ENCODE measurements around the gene SEC61B. TPM values are rescaled to one million over a fixed set of nuclear protein-coding genes. Genes with fewer than 3 reads are reported as not detected.
A peak's percentile ranks its signal among the peaks of the same experiment; 100 is the strongest.

Gene SEC61B
- total and polyA plus RNA-seq, 5 donors = 46.4 to 103 (median 52.1) TPM

GRCh38 chr9:99238331-99238730 is 16.2 kb downstream of the SEC61B start:
- H3K27ac ChIP-seq (ENCODE audit: low read length) = no peak overlapping the region
- H3K9me3 ChIP-seq (ENCODE audit: control insufficient read depth, low read length) = no peaks in the 10 kb centered on the region
- DNase-seq (no peak), ATAC-seq (no peak)
- intact Hi-C loops (cut with DNase I) = no loop called here
- H3K4me1 ChIP-seq (ENCODE audit: control insufficient read depth, insufficient read depth, low read length) = peaks cover 7% of the 10 kb centered on the region
- no peaks in the 10 kb centered on the region for H3K27me3 ChIP-seq (ENCODE audit: control insufficient read depth, insufficient read depth)
- no peak overlapping the region for H3K4me3 ChIP-seq (ENCODE audit: low read length)

- ATAC-seq = peak; percentile 40
- H3K27ac ChIP-seq (ENCODE audit: low read length) = no peak overlapping the region
- H3K4me1 ChIP-seq (ENCODE audit: control insufficient read depth, insufficient read depth, low read length) = peaks cover 7% of the 10 kb centered on the region
- H3K9me3 ChIP-seq (ENCODE audit: control insufficient read depth, low read length) = no peaks in the 10 kb centered on the region
- no peaks in the 10 kb centered on the region for H3K27me3 ChIP-seq (ENCODE audit: control insufficient read depth, insufficient read depth)
- WGBS = 57% methylated on average over 6 of the region's 6 CpGs
- no peak overlapping the region for H3K4me3 ChIP-seq (ENCODE audit: low read length)
- DNase-seq = no peak
- intact Hi-C loops (cut with DNase I) = no loop called here
Observed at GRCh38 chr9:99239341-99240060, 17.4 kb downstream of the SEC61B start.

DNA sequence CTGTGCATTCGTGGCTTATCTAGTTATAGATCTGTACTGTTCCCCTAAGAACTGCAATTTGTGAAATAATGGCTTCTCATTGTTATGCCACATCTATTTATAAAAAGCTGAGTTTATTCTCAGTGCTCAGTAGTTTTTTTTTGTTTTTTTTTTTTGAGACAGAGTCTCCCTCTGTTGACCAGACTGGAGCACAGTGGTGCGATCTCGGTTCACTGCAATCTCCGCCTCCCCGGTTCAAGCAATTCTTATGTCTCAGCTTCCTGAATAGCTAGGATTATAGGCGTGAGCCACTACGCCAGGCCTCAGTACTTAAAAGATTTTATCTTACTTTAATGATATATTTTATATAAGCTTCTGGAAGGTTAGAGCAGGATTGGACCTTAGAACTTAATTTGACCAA is 19.0 kb downstream of the SEC61B start:
- no peaks in the 10 kb centered on the region for H3K27me3 ChIP-seq (ENCODE audit: control insufficient read depth, insufficient read depth)
- WGBS = 72% methylated on average over 7 of the region's 7 CpGs
- no peaks in the 10 kb centered on the region for H3K9me3 ChIP-seq (ENCODE audit: control insufficient read depth, low read length)
- H3K4me3 ChIP-seq (ENCODE audit: low read length) = no peak overlapping the region
- H3K27ac ChIP-seq (ENCODE audit: low read length) = no peak overlapping the region
- peaks cover 7% of the 10 kb centered on the region for H3K4me1 ChIP-seq (ENCODE audit: control insufficient read depth, insufficient read depth, low read length)
- DNase-seq (no peak), ATAC-seq (no peak)
- intact Hi-C loops (cut with DNase I) = no loop called here

DNA sequence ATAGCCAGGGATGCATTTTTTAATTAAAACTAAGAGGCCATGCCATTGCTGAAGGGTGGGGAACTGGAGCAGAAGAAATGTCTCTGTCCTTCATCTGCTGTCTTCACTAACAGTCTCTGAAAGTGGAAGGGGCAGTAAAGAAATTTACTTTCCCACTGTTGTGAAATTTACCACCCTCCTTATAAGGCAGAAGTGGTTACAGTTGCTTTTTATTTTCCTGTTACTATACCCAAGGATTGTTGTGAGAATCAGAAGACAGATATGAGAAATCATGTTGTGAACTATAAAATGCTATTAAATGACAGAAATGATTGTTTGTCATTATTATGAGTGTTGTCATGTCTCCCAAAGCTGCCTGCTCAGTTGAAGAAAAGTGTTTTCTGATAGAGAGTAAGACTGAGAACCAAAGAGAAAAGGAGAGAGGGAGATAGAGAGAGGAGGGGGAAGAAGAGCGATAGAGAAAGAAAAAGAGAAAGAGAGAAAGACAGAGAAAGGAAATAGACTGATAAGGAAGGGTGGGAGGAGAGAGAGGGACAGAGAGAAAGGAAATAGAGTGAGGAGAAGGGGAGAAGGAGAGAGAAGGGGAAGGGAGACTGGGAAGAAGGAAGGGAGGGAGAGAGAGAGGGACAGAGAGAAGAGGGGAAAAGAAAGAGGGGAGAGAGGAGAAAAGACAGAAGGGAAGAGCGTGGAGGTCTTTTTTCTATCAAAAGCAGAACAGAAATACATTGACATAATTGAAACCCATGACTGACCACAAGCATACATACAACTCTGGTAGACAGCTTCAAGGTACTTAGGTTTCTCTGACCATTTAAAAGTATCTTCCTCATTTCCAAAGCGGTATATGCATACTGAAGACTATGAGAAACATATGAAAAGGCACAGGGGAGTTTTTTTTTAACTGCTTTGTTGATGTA is 22.5 kb downstream of the SEC61B start:
- ATAC-seq = no peak
- Histone ChIP-seq H3K27me3 (ENCODE audit: control insufficient read depth, insufficient read depth) (no peaks in the 10 kb centered on the region), H3K4me1 (ENCODE audit: control insufficient read depth, insufficient read depth, low read length) (peaks cover 5% of the 10 kb centered on the region), H3K9me3 (ENCODE audit: control insufficient read depth, low read length) (no peaks in the 10 kb centered on the region), H3K4me3 (ENCODE audit: low read length) (no peak overlapping the region), H3K27ac (ENCODE audit: low read length) (no peak overlapping the region)
- no peak for DNase-seq
- intact Hi-C loops (cut with DNase I) = no loop called here
- 68% methylated on average over 3 of the region's 3 CpGs for WGBS

GRCh38 chr9:99249619-99250018 is 27.5 kb downstream of the SEC61B start:
- no peak for DNase-seq
- H3K27ac ChIP-seq (ENCODE audit: low read length) = no peak overlapping the region
- H3K4me1 ChIP-seq (ENCODE audit: control insufficient read depth, insufficient read depth, low read length) = no peaks in the 10 kb centered on the region
- no peak overlapping the region for H3K4me3 ChIP-seq (ENCODE audit: low read length)
- H3K9me3 ChIP-seq (ENCODE audit: control insufficient read depth, low read length) = no peaks in the 10 kb centered on the region
- no peaks in the 10 kb centered on the region for H3K27me3 ChIP-seq (ENCODE audit: control insufficient read depth, insufficient read depth)
- intact Hi-C loops (cut with DNase I) = no loop called here
- ATAC-seq = no peak

- intact Hi-C loops (cut with DNase I) = no loop called here
- Histone ChIP-seq H3K4me3 (ENCODE audit: low read length) (no peak overlapping the region), H3K9me3 (ENCODE audit: control insufficient read depth, low read length) (no peaks in the 10 kb centered on the region), H3K27me3 (ENCODE audit: control insufficient read depth, insufficient read depth) (no peaks in the 10 kb centered on the region), H3K4me1 (ENCODE audit: control insufficient read depth, insufficient read depth, low read length) (no peaks in the 10 kb centered on the region), H3K27ac (ENCODE audit: low read length) (no peak overlapping the region)
- ATAC-seq (no peak), DNase-seq (no peak)
- WGBS = 90% methylated on average over 4 of the region's 4 CpGs
Observed at GRCh38 chr9:99251157-99251556, 29.1 kb downstream of the SEC61B start.

DNA sequence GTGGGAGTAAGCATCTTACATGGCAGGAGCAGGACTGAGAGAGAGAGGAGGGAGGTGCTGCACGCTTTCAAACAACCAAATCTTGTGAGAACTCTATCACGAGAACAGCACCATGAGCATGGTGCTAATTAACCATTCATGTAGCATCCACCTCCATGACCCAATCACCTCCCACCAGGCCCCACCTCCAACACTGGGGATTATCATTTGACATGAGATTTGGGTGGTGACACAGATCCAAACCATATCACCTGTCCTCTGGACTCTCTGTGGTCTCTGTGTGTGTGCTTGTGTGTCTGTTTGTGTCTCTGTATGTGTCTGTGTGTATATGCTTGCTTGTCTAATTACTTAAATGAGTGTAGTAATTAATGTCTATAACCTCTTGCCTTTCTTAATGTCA is 31.1 kb downstream of the SEC61B start:
- H3K4me3 ChIP-seq (ENCODE audit: low read length) = no peak overlapping the region
- no peaks in the 10 kb centered on the region for H3K9me3 ChIP-seq (ENCODE audit: control insufficient read depth, low read length)
- DNase-seq (no peak), ATAC-seq (no peak)
- WGBS = 85% methylated on average over 2 of the region's 2 CpGs
- H3K27me3 ChIP-seq (ENCODE audit: control insufficient read depth, insufficient read depth) = no peaks in the 10 kb centered on the region
- intact Hi-C loops (cut with DNase I) = no loop called here
- H3K27ac ChIP-seq (ENCODE audit: low read length) = no peak overlapping the region
- H3K4me1 ChIP-seq (ENCODE audit: control insufficient read depth, insufficient read depth, low read length) = no peaks in the 10 kb centered on the region

- Histone ChIP-seq H3K4me1 (ENCODE audit: control insufficient read depth, insufficient read depth, low read length) (no peaks in the 10 kb centered on the region), H3K27me3 (ENCODE audit: control insufficient read depth, insufficient read depth) (no peaks in the 10 kb centered on the region), H3K4me3 (ENCODE audit: low read length) (no peak overlapping the region), H3K9me3 (ENCODE audit: control insufficient read depth, low read length) (no peaks in the 10 kb centered on the region), H3K27ac (ENCODE audit: low read length) (no peak overlapping the region)
- WGBS = 77% methylated on average over 15 of the region's 15 CpGs
- ATAC-seq = no peak
- intact Hi-C loops (cut with DNase I) = no loop called here
- peak in 1 of 3 donors; percentile 46 for DNase-seq
Observed at GRCh38 chr9:99253772-99254431, 31.8 kb downstream of the SEC61B start.

GRCh38 chr9:99255651-99256050 is 33.6 kb downstream of the SEC61B start:
- Histone ChIP-seq H3K9me3 (ENCODE audit: control insufficient read depth, low read length) (no peaks in the 10 kb centered on the region), H3K4me1 (ENCODE audit: control insufficient read depth, insufficient read depth, low read length) (no peaks in the 10 kb centered on the region), H3K4me3 (ENCODE audit: low read length) (no peak overlapping the region), H3K27ac (ENCODE audit: low read length) (no peak overlapping the region), H3K27me3 (ENCODE audit: control insufficient read depth, insufficient read depth) (no peaks in the 10 kb centered on the region)
- DNase-seq (no peak), ATAC-seq (no peak)
- intact Hi-C loops (cut with DNase I) = no loop called here
- WGBS = 66% methylated on average over 1 of the region's 1 CpG

DNA sequence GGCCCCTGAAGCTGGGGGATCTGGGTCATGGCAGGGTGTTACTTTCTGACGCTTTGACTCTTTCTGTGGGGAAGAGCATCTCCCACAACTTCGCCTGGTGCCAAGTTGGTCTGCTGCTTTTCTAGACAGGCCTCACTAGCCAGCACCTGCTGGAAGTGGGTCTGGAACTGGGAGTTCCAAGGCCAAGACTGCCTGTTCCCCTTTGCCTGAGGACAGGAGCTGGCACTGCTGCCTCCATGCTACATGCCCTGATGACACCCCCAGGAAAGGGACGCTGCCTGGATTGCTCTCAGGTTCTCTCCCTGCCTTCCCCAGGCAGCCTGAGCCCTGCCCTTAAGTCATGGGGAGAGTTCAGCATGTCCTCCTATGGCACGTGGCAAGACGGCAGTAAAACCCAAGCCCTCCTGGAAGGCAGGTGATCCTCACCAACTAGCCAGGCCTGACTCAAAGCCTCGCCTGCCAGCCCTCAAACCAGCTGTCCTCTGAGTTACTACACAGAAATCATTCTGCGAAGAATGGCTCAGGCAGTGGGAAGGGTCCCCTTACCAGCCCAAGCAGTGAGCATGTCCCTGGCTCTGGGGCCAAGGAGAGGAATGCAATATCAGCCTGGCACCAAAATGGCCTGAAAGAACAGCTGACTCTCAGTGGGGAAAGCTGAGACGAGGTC is 35.8 kb downstream of the SEC61B start:
- intact Hi-C loops (cut with DNase I) = no loop called here
- DNase-seq (no peak), ATAC-seq (no peak)
- Histone ChIP-seq H3K27ac (ENCODE audit: low read length) (no peak overlapping the region), H3K9me3 (ENCODE audit: control insufficient read depth, low read length) (no peaks in the 10 kb centered on the region), H3K27me3 (ENCODE audit: control insufficient read depth, insufficient read depth) (no peaks in the 10 kb centered on the region), H3K4me3 (ENCODE audit: low read length) (no peak overlapping the region), H3K4me1 (ENCODE audit: control insufficient read depth, insufficient read depth, low read length) (no peaks in the 10 kb centered on the region)
- WGBS = 85% methylated on average over 8 of the region's 8 CpGs
